NK-92 treated with Interleukin-12 subunit alpha and Interleukin-12 subunit beta, amount 100 ng/mL, for 24 hours (cell line): ENCODE measurements around the gene ZNF582.

Source experiments
- DNase-seq: peaks from one replicate; lab custom pipeline; 2025; lab: John Stamatoyannopoulos, UW

The ZNF582 gene

DNA sequence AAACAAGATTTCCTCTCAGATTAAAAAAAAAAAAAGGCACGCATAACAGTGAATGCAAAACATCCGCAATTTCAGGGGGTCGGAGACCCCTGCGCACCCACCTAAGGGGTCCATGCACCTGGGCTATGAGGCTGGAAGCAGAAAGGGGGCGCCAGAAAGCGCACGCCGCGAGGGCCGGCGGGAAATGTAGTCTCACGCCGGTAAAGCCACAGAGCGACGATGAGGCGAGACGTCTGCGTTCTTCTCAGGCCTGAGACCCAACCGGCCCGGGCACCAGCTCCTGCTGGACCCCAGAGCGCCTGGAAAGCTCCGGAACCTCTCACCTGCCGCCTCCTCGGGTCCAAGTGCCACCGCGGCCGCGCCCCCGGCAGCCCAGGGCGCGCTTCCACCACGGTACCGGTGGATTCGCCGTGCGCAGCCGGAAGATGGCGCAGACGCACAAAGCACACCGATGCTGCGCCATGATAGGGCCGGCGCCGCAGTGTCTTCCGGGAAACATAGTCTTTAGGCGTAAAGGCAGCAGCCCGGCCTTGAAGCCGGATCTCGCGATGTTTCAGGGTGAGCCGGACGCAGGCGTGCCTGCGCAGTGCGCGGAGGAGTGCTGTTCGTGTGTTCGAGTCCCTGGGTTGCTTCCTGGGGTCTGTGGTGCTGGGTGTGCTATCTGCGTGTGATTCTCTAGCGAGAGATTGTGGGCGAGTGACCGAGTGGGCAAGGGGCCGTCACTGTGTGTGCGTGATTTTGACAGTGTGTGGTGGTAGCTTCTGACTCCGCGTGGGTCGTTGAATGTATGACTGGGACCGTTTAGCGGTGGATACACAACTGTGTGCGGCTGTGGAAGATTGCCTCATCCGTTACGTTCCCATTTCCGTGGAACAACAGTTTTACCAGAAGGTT is at the start of gene ZNF582:
TSS of gene ZNF582 (minus strand) at position 416 of the 894 bp plus-strand sequence. CDS start 1,782 bp downstream, outside the sequence.
- DNase-seq: no peak

DNA sequence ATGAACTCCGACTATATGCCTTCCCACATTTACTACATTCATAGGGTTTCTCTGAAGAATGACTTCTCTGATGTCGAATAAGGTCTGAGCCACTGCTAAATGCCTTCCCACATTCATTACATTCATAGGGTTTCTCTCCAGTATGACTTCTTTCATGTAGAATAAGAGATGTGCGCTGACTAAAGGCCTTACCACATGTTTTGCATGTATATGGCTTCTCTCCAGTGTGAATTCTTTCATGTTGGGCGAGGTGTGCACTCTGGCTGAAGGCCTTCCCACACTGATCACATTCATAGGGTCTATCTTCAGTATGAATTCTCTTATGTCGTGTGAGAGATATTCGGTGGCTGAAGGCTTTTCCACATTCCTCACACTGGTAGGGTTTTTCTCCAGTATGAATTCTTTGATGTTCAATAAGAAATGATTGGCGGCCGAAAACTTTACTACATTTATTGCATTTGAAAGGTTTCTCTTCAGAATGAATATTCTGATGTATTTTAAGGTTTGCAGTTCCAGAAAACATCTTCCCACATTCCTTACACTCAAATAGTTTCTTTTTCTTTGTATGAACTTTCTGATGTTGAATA is 48.0 kb upstream of the ZNF582 start:
- DNase-seq: no peak

DNA sequence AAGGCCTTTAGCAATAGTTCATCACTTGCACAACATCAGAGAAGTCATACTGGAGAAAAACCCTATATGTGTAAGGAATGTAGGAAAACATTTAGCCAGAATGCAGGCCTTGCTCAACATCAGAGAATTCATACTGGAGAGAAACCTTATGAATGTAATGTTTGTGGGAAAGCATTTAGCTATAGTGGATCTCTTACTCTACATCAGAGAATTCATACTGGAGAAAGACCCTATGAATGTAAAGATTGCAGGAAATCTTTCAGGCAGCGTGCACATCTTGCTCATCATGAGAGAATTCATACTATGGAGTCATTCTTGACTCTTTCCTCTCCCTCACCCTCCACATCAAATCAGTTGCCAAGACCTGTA is 30.6 kb upstream of the ZNF582 start:
- DNase-seq: no peak

DNA sequence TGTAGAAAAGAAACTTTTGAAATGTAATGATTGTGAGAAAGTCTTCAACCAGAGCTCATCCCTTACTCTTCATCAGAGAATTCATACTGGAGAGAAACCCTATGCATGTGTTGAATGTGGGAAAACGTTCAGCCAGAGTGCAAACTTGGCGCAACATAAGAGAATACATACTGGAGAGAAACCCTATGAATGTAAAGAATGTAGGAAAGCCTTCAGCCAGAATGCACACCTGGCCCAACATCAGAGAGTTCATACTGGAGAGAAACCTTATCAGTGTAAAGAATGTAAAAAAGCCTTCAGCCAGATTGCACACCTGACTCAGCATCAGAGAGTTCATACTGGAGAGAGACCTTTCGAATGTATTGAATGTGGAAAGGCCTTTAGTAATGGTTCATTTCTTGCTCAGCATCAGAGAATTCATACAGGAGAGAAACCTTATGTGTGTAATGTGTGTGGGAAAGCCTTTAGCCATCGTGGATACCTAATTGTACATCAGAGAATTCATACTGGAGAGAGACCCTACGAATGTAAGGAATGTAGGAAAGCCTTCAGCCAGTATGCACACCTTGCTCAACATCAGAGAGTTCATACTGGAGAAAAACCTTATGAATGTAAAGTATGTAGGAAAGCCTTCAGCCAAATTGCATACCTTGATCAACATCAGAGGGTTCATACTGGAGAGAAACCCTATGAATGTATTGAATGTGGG is 30.1 kb upstream of the ZNF582 start:
- DNase-seq: no peak

DNA sequence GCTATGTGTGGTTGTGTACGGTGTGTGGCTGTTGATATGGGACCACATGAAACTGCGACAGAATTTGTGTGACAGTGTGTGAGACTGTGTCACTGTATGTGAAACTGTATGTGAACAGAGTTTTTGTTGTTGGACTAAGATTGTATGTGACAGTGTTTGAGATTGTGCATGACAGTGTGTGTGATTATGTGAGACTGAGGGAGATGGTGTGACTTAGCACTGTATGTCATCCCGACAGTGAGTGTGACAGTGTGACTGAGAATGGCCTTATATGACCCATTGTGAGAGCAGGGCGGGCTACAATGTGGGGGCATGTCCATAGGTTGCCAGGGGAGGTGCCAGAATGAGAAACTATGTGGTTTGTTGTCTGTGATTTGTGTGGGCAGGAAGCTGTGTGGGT is 11.7 kb upstream of the ZNF582 start:
- DNase-seq: no peak

DNA sequence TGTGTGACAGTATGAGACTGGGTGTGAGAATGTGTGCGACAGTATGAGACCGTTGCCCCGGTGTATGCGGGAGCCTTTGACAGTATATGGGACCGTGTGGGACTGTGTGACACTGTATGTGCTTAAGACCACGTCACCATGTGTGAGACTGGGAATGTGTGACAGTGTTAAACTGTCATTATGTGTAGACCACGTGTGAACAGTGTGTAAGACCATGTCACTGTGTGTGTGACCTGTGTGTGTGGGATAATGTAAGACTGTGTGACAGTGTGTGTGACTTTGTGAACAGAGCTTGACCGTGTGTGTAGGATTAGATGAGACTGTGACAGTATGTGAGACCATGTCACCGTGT is 11.3 kb upstream of the ZNF582 start:
- DNase-seq: no peak

DNA sequence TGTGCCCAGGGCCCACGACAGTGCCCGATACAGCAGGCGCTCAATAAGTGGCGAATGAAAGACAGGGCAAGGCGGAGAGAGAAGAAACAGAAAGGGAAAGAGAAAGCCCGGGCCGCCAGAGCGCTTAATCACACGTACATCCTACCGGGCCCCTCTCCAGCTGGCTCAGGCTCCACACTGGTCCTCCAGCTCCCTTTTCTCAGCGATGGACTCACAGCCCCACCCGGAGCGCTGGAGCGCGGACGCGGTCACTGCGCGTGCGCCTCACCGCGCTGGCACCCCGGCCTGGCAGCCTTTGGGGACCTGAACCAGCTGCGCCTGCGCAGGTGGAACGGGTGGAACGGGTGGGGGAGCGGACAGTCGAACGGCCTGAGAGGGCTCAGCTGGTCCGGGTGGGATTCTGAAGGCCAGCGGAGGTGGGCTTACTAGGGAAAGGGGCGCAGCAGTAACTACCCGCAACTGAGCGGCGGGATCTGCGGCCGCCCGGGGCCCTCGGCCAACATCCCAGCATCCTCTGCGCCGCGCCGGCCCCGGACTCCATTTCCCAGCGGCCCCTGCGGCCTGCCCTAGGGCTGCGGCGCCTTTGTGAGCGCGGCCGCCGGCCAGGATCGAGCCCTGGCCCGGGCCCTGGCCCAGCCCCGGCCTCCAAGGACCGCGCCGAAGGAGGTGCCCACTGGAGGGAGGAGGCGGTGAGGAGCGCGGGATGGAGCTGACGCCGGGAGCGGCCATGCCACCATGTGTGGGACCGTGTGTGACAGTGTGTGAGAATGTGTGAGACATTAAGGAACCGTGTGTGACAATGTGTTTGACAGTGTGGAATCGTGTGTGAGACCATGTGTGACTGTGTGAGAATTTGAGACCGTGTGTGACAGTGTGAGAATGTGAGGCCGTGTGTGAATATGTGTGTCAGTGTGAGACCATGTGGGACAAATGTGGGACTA is 10.7 kb upstream of the ZNF582 start, which contains the start of gene ZNF583:
TSS of gene ZNF583 (plus strand) at position 569 of the 941 bp plus-strand sequence. CDS start 2,783 bp downstream, outside the sequence.
- DNase-seq: no peak

DNA sequence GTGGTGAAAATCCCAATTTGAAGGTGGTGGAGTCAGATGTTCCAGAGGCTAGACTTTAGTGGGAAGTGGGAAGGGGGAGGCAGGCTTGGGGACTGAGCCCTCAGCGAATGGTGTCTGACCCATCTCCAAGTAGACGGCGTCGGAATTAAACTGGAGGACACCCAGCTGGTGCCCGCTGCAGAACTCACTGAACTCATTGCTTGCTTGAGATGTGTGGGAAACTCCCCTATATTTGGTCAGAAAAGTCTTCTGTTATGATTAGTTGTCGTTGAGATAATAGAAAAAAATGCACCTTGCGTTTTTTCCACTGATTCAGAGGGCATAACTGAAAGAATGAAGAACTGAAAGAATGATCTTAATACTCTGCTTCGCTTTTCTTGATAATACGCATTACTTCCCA is 9.9 kb upstream of the ZNF582 start:
- no peak for DNase-seq

DNA sequence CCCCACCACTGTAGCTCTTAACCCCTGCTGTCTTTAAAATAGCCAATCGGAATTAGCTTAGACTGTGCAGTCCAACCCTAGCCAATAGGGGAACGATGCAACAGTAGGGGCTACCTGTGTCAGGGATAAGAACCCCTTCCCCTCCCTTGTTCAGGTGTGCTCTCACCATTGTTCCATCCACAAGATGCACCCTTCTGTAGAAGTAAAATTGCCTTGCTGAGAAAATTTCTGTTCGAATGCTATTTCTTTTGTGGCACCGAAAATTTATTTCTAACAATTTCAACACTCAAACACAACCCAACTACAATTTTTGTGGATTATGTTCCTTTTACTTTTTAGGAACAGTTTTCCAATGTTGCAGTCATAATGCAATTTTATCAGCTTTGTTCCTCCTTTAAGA is 7.2 kb upstream of the ZNF582 start:
- DNase-seq: no peak

DNA sequence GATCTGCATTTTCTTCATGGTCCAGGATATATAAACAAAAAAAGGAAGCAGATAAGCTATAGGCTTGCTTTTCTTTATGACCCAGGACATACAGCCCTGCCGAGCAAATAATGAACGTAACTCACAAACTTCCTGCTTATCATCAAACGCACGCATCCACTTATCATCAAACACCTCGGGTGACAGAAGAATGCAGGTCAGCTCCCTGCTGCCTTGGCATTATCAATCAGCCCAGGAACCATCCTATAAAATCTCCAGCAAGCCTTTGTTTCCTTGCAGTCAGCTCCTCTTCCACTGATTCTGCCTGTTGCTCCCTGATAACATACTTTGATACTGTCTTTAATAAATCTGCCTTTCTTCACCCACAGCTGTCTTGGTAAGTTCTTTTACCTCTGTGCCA is 5.5 kb upstream of the ZNF582 start:
- DNase-seq: no peak

DNA sequence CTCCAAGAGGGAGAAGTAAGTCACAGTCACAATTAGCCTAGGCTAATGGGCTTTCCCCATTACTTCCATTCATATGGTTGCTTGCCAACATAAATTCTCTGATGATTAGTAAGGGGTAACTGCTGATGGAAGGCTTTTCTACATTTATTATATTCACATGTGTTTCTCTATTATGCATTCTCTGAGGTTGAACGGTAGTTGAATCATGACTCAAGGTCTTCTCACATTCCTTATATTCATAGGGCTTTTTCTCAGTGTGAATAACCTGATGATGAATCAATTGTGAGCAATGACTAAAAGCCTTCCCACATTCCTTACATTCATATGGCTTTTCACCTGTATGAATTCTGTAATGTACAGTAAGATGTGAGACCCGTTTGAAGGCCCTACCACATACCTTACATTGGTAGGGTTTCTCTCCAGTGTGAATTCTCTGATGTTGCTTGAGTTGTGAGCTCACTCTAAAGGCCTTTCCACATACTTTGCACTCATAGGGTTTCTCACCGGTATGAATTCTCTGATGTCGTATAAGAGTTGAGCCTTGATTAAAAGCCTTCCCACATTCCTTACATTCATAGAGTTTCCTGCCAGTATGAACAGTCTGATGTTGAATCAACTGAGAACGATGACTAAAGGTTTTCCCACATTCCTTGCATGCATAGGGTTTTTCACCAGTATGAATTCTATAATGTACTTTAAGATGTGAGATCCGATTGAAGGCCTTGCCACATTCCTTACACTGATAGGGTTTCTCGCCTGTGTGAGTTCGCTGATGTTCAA is 9.3 kb downstream of the ZNF582 start:
- DNase-seq: no peak

DNA sequence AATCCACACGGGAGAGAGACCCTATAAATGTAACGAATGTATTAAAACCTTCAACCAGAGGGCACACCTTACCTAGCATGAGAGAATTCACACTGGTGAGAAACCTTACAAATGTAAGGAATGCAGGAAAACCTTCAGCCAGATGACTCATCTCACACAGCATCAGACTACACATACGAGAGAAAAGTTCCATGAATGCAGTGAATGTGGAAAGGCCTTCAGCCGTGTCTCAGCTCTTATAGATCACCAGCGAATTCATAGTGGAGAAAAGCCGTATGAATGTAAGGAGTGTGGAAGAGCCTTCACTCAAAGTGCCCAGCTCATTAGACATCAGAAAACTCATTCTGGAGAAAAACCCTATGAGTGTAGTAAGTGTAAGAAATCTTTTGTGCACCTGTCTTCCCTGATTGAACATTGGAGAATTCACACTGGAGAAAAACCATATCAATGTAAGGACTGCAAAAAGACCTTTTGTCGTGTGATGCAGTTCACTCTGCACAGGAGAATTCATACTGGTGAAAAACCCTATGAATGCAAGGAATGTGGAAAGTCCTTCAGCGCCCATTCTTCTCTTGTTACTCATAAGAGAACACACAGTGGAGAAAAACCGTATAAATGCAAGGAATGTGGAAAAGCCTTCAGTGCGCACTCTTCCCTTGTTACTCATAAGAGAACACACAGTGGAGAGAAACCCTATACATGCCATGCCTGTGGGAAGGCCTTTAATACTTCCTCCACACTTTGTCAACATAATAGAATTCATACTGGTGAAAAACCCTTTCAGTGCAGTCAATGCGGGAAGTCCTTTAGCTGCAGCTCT is 16.0 kb downstream of the ZNF582 start:
- no peak for DNase-seq

DNA sequence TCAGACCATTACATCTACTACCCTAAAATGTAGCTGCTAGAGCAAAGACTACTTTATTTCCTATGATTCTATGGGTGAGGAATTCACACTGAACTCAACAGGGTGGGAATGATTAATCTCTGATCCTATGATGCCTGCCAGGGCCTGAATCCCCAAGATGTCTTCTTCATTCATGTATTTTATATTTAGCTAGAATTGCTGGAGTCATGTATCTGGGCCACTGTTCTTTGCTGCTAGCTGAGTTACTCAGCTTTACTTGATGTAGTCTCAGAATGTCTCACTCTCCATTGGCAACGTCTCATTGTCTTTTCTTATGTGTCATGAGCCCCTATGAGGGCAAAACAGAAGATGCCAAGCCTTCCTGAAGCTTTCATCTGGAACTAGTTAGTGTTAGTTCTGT is 21.1 kb downstream of the ZNF582 start:
- no peak for DNase-seq

DNA sequence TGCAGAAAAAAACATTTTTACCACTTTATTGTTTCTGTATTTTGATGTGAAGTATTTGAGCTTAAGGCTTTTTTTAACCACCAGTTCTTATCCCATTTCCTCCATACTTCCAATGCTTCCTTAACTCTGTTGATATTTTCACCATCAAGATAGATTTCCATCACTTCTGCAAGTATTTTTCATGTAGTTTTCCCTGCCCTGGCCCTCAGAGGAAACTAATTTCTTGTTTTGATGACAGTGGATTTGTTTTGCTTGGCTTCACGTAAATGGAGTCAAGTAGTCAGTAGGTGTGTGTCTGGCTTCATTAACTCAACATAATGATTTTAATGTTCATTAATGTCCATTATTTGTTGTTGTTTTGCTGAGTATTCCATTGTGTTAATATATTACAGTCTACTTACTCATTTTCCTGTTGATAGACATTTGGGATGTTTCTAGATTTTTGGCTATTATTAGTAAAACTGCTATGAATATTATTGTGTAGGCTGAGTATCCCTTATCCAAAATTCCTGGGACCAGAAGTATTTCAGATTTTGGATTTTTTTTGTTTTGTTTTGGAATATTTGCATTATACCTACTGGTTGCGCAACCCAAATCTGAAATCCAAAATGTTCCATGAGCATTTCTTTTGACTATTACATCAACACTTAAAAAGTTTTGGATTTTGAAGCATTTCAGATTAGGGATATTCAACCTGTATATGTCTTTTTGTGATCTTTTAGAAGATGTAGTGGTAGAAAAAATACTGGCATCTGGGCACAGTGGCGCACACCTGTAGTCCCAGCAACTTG is 23.3 kb downstream of the ZNF582 start:
- no peak for DNase-seq

DNA sequence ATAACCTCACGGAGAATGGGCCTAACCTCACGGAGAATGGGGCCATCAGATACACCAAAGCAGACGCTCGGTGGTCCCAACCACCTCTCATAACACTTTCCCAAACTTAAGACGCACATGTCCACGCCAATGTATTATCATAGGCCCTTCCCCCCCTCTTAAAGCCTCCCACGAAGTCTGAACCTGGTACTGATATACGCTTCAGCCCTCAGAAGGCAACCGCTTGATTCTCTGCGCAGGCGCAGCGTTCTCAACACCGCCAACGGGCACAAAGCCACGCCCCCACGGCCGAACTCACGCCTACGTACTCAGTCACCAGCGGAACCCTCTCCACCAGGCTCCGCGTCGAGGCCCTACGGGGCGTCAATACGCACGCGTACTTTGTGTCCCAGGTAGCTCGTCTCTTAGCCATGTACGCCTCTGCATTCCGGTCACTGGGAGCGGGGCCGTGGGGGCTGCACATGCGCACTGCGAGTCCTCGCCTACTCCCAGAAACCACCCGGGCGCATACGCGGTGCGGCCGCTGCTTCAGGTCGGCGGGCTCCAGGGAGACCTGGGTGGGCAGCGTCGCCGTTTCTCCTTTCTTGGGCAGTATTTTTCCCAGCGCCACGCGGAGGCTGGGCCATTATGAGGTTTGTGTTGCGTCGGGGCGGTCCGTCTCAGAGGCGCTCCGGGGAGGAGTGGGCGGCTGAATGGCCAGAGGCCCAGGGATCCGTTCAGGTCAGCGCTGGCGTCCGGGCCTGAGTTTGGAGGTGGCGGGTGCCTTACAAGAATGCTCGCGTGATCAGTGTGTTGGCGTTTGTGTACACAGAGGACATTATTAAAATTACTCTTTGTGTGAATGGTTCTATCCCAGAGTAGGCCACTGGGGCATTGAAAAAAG is 25.3 kb downstream of the ZNF582 start:
- DNase-seq: no peak

DNA sequence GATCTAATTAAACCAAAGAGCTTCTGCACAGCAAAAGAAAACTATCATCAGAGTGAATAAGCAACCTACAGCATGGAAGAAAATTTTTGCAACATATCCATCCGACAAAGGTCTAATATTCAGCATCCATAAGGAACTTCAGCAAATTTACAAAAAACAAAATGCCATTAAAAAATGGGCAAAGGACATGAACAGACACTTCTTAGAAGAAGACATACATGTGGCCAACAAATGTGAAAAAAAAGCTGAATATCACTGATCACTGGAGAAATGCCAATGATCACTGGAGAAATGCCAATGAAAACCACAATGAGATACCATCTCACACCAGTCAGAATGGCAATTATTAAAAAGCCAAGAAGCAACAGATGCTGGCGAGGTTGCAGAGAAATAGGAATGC is 32.5 kb downstream of the ZNF582 start:
- no peak for DNase-seq

DNA sequence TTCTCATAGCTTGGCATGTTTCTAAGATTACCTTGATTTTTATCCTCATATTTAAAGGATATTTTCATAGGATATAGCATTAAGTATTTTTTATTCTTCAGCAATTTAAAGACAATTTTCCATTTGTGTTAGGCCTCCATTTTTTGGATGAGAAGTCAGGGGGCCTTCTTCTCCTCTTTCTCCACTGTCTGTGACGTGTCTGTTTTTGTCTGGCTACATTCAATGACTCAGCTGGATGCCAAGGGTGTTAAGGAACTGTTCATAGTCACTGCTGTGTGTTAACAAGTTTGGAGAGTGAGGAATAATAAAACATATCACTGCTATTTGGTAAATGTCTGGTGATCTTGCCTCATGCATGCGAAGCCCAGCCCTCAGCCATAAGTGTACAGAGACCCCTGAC is 36.4 kb downstream of the ZNF582 start:
- no peak for DNase-seq

DNA sequence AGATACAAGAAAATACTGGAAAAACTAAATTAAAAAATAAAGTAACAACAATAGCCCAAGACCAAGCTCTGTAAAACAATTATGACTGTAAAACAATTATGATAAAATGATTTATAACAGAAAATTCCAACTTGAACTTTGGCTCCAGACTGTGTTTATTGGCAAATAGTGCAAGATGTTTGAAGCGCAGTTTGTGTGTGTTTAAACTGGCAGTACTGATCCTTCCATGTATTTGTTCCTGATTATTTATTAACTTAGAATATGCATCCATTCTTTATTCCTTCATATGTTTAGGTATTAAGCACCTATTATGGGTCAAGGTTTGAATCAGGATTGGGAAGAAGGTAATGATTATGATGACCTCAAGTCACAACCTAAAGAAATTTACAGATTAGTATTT is 37.8 kb downstream of the ZNF582 start:
- DNase-seq: no peak
